ENCODE data around the gene KCNQ1.

KCNQ1 gene

GRCh38 chr11:2685566-2686359 is 241.0 kb downstream of the KCNQ1 start:
- TF ChIP-seq GATA3 (IDR thresholded peaks at IDR 0.05; ENCODE audit: low read depth, low read length), result no peak

GRCh38 chr11:2686360-2687222 is 241.8 kb downstream of the KCNQ1 start:
- TF ChIP-seq GATA2 (IDR thresholded peaks at IDR 0.05; ENCODE audit: low read depth, low read length) (no peak), GATA3 (IDR thresholded peaks at IDR 0.05; ENCODE audit: low read depth, low read length) (no peak)

GRCh38 chr11:2687223-2687530 is 242.4 kb downstream of the KCNQ1 start:
- TF ChIP-seq GATA3 (IDR thresholded peaks at IDR 0.05; ENCODE audit: low read depth, low read length) (no peak), GATA2 (IDR thresholded peaks at IDR 0.05; ENCODE audit: low read depth, low read length) (no peak)

GRCh38 chr11:2687782-2688191 is 243.0 kb downstream of the KCNQ1 start:
- TF ChIP-seq GATA3 (IDR thresholded peaks at IDR 0.05; ENCODE audit: low read depth, low read length) (no peak), GATA2 (IDR thresholded peaks at IDR 0.05; ENCODE audit: low read depth, low read length) (no peak)

- TF ChIP-seq GATA2 (IDR thresholded peaks at IDR 0.05; ENCODE audit: low read depth, low read length) (no peak), GATA3 (IDR thresholded peaks at IDR 0.05; ENCODE audit: low read depth, low read length) (no peak)
Measured at GRCh38 chr11:2688381-2689231, 243.8 kb downstream of the KCNQ1 start.

GRCh38 chr11:2689651-2690575 is 245.1 kb downstream of the KCNQ1 start:
- TF ChIP-seq GATA3 (IDR thresholded peaks at IDR 0.05; ENCODE audit: low read depth, low read length) (no peak), GATA2 (IDR thresholded peaks at IDR 0.05; ENCODE audit: low read depth, low read length) (no peak)

- TF ChIP-seq GATA2 (IDR thresholded peaks at IDR 0.05; ENCODE audit: low read depth, low read length), result no peak
- no peak for TF ChIP-seq GATA3 (IDR thresholded peaks at IDR 0.05; ENCODE audit: low read depth, low read length)
Measured at GRCh38 chr11:2690596-2691354, 246.0 kb downstream of the KCNQ1 start.

- no peak for TF ChIP-seq GATA2 (IDR thresholded peaks at IDR 0.05; ENCODE audit: low read depth, low read length)
- no peak for TF ChIP-seq GATA3 (IDR thresholded peaks at IDR 0.05; ENCODE audit: low read depth, low read length)
Measured at GRCh38 chr11:2691355-2691761, 246.6 kb downstream of the KCNQ1 start.

- TF ChIP-seq GATA2 (IDR thresholded peaks at IDR 0.05; ENCODE audit: low read depth, low read length) (no peak), GATA3 (IDR thresholded peaks at IDR 0.05; ENCODE audit: low read depth, low read length) (no peak)
Measured at GRCh38 chr11:2691991-2692875, 247.4 kb downstream of the KCNQ1 start.

- TF ChIP-seq GATA3 (IDR thresholded peaks at IDR 0.05; ENCODE audit: low read depth, low read length) (no peak), GATA2 (IDR thresholded peaks at IDR 0.05; ENCODE audit: low read depth, low read length) (no peak)
Measured at GRCh38 chr11:2693271-2694261, 248.8 kb downstream of the KCNQ1 start.

- no peak for TF ChIP-seq GATA3 (IDR thresholded peaks at IDR 0.05; ENCODE audit: low read depth, low read length)
- TF ChIP-seq GATA2 (IDR thresholded peaks at IDR 0.05; ENCODE audit: low read depth, low read length), result no peak
Measured at GRCh38 chr11:2694495-2694894, 249.7 kb downstream of the KCNQ1 start.
